Epithelial cell of prostate (primary cell): Measurements from ENCODE around the gene CXCL9.
"Not testable (repeated sequence)": the region's sequence is repeated elsewhere in the genome, so short reads cannot be mapped to it uniquely, and the experiment has no call there.

Source experiments
- DNase-seq: peaks from one replicate; pipeline ENCODE4 v3.0.0-alpha.2; 2011; ENCODE audit warnings: low read depth, low spot score
- H3K27ac ChIP-seq: fragments of 450-650 bp; 2 replicates; pipeline ENCODE4 v1.5.1; 2017; ENCODE audit warnings: mild to moderate bottlenecking

CXCL9 gene

DNA sequence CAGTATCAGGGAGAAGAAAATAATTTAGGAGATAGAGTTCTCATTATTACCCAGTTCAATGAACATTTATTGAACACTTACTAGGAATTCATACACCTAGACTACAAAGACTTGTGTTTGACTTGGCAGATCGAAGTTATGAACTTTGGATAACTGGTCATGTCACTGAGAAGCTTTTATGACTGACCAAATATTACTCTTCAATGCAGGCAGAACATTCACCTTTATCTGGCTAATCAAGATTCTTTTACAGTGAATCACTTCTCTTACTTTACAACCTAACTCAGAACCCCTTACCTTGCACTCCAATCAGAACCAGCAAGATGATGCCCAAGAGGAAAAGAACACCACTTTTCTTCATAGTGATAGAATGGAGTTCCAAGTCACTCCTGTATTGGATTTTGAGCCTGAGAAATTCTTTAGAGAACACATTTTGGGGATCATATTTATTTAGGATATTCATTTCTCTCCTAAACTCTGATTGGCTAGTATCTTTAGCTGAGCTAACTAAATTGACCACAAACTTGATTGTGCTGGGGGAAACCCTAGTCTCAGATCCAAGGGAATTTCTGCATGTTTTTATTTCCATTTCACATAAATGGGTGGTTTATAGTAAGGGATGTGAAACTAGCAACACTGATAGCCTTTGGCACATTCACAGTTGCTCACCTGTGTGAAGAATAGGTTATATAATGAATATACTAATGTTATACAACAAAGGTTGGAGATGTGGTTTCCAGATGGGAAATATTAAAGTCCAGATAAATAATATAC, at the start of gene CXCL9:
Gene CXCL9, minus strand, starts transcription at position 421 of the 774 bp plus-strand sequence. Its CDS starts 60 bp downstream, at position 361.
- peak; percentile 49 for DNase-seq
- peak within 1 kb of the TSS; percentile 14 for H3K27ac ChIP-seq

DNA sequence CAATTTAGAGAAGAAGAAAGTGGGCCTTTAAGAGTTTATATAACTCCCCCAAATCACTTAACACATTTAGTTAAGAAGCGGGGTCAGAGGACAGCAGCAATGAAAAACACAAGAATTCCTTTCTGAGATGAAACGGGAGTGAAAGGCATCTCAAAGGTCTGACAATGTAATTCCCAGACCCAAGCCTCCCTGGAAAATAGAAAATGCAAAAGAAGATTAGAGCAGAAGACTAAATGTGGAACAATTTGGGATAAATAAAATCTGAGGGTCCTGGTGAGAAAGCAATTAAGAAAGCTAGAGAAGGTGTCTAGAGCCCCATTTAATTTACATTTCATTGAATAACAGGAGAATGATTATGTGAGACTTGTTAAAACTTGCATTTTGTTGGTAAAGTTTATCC, 48.1 kb upstream of the CXCL9 start:
- H3K27ac ChIP-seq: no peak overlapping the region
- DNase-seq: no peak

DNA sequence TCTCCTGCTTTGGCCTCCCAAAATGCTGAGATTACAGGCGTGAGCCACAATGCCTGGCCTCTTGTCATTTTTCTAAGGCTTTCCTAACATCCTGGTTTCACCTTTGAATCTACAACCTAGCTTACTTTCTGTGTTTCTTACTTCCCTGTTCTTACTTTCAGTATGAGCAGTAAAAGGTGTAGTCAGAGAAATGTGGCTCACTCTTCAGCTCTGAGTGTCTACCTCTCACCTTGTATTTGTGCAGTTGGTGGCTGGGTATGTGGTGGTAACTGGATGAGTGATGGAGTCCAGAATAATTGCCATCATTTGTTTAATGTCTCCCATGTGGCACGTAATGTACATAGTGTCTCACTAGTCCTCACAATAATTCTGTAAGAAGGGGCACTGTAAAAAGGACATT, 47.7 kb upstream of the CXCL9 start:
- no peak for DNase-seq
- no peak overlapping the region for H3K27ac ChIP-seq

DNA sequence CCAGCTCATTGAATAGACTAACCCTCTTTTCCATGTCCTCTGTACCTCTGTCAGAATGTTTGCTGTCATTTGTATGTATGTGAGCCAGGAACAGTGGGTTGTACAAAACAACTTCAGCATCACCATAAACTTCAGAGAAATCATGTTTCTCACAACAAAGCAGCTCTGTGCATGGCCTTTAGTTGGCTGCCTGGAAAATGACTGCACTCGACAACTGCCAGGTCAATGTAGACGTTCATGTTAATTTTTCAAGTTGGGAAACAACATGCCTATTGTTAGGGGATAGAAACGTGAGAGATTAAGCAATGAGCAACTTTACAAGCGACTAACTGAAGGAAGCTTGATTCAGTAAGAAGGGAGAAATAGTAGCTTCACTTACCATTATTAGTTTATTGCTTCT, 46.4 kb upstream of the CXCL9 start:
- H3K27ac ChIP-seq: no peak overlapping the region
- no peak for DNase-seq

DNA sequence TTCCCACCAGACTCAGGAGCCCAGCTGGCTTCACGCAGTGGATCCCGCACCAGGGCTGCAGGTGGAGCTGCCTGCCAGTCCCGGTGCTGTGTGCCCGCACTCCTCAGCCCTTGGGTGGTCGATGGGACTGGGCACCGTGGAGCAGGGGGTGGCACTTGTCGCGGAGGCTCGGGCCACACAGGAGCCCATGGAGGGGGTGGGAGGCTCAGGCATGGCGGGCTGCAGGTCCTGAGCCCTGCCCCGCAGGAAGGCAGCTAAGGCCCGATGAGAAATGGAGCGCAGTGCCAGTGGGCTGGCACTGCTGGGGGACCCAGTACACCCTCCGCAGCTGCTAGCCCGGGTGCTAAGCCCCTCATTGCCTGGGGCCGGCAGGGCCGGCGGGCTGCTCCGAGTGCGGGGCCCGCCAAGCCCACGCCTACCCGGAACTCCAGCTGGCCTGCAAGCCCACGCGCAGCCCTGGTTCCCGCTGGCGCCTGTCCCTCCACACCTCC, 43.3 kb upstream of the CXCL9 start:
- DNase-seq, H3K27ac ChIP-seq: not testable (repeated sequence)

DNA sequence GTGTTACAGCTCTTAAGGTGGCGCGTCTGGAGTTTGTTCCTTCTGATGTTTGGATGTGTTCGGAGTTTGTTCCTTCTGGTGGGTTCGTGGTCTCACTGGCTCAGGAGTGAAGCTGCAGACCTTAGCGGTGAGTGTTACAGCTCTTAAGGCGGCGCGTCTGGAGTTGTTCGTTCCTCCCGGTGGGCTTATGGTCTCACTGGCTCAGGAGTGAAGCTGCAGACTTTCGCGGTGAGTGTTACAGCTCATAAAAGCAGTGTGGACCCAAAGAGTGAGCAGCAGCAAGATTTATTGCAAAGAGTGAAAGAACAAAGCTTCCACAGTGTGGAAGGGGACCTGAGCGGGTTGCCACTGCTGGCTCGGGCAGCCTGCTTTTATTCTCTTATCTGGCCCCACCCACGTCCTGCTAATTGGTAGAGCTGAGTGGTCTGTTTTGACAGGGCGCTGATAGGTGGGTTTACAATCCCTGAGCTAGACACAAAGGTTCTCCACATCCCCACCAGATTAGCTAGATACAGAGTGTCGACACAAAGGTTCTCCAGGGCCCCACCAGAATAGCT, 42.6 kb upstream of the CXCL9 start:
- not testable (repeated sequence) for DNase-seq, H3K27ac ChIP-seq

DNA sequence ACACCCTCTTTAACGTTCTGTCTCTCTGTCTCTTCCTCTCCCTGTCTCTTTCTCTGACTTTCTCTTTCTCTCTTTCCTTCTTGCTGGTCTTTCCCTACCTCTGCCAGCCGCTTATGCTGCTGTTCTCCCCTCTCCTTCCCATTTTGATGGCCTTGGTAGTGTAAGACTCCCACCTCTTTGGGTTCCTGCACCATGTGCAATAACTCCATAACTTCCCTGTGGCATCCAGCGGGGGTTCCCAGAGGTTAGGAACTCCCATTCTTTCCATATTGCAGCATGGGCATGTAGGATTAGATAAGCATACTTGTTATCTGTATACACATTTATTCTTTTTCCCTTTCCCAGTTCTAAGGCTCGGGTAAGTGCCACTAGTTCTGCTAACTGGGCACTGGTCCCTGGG, 37.4 kb upstream of the CXCL9 start:
- DNase-seq: not testable (repeated sequence)

DNA sequence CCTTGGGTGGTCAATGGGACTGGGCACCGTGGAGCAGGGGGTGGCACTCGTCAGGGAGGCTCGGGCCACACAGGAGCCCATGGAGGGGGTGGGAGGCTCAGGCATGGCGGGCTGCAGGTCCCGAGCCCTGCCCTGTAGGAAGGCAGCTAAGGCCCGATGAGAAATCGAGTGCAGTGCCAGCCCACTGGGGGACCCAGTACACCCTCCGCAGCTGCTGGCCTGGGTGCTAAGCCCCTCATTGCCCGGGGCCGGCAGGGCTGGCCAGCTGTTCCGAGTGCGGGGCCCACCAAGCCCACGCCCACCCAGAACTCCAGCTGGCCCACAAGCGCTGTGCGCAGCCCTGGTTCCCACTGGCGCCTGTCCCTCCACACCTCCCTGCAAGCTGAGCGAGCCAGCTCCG, 36.0 kb upstream of the CXCL9 start:
- H3K27ac ChIP-seq, DNase-seq: not testable (repeated sequence)

More for the DNA sequence above, 37.4 kb upstream of the CXCL9 start:
- H3K27ac ChIP-seq: not testable (repeated sequence)

DNA sequence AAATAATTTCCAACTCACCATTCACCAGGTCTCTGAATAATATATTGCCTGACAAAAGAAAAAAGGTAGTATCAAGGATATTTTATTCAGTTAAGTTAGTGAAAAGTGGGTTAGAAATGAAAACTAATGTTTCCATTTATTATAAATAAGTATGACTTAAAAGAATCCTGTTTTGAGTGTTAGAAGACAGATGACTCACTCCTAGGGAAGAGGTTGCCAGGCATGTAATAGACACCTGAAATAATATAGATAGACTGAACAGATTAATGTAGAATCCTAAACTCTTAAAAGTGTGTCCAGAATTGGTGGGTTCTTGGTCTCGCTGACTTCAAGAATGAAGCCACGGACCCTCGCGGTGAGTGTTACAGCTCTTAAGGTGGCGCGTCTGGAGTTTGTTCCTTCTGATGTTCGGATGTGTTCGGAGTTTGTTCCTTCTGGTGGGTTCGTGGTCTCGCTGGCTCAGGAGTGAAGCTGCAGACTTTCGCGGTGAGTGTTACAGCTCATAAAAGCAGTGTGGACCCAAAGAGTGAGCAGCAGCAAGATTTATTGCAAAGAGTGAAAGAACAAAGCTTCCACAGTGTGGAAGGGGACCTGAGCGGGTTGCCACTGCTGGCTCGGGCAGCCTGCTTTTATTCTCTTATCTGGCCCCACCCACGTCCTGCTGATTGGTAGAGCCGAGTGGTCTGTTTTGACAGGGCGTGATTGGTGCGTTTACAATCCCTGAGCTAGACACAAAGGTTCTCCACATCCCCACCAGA, 35.1 kb upstream of the CXCL9 start:
- not testable (repeated sequence) for H3K27ac ChIP-seq, DNase-seq

DNA sequence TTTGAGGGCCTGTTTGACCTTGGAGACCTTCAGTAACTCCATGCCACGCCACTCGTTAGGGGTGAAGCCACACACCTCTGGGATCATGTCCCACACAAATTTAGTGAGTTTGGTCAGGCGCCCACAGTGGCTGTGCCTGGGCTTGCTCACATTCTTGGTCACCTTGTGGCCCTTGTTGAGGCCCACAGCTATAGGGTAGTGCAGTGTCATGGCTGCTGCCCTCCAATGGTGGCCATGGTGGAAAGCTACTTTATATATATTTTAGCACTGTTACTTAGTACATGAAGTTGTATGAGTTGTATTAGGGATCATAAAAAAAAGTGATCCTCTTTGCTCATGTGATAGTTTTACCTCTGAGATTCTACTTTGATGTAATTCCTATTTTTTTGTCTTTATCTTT, 29.5 kb upstream of the CXCL9 start:
- no peak for DNase-seq
- H3K27ac ChIP-seq: no peak overlapping the region

DNA sequence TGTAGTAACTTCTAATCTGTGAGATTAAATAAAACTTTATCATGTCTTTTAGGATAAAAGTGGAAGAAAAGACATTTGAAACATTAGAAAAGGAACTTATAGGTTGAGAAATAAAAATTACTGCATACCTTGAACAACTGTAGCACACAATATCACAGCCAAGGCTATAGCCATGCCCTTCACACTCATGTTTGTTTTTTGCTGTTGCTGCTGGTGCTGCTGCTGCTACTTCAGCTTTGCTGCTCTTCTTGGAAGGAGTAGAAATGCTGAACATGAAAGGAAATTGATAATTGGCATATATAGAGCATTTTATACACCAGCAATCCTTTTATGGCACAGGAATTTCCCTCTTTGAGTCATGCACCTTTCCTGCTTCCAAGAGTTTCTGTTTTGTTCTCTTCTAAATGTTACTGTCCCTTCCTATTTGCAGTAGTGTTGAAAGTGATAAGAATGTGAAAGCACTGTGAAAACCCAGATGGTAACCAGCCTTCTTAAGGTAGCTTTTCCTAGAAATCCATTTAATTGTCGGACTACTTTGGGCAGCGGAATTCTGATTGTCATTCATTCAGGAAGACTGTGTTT, 28.6 kb upstream of the CXCL9 start, which contains the start of gene CXCL11:
Gene CXCL11, minus strand, starts transcription at position 272 of the 582 bp plus-strand sequence. Its CDS starts 83 bp downstream, at position 189.
- DNase-seq: no peak
- H3K27ac ChIP-seq: peak within 1 kb of the TSS; percentile 12

DNA sequence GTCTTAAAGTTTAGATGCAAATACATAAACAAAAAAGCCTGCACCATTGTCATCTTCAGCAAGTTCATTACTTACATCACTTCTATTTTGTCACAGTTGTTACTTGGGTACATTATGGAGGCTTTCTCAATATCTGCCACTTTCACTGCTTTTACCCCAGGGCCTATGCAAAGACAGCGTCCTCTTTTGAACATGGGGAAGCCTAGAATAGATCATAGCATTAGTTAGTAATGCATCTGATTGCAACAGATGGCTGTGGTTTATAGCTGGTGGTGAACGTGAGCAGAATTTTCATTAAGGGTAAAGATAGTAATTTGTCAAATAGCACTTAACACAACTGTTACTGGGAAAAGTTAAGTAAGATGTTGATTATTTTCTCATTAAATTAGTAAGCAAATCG, 27.8 kb upstream of the CXCL9 start:
- no peak for DNase-seq
- H3K27ac ChIP-seq: no peak overlapping the region

DNA sequence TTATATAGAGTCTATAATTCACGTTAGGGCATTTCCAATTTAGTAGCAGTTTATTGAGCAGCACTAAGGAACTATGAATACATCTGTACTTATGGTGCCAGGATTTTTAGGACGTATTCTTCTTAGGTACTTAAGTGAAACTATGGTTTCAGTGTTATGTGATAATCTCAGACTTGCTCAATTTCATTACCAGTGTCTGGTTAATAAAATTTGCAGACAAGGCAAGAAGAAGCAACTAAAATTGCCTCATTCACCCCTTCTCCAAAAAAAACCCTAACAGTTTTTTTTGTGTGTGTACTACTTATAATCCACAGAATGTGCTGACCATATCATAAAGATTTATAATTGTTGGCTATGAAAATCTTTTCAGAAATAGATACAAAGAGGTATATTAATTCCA, 22.0 kb upstream of the CXCL9 start:
- DNase-seq: no peak
- no peak overlapping the region for H3K27ac ChIP-seq

DNA sequence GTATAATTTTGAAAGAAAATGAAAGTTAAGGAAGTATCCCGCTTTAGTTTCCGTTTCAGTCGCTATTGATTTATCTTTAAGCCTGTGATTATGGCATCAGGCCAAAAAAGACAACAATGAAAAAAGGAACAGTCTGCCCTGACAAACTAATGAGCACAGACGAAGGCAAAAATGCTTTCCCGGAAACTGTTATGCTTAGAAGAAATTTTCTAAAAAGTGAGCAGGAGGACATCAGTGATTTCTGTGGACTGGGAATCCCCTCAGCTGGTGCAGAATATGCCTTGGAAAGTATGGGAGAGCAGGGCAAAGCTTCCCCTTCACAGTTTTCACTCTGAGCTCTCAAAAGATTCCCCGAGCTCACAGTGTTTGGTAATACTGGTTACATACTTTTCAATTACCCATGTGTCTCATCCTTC, 21.0 kb upstream of the CXCL9 start:
- no peak for DNase-seq
- H3K27ac ChIP-seq: no peak overlapping the region

DNA sequence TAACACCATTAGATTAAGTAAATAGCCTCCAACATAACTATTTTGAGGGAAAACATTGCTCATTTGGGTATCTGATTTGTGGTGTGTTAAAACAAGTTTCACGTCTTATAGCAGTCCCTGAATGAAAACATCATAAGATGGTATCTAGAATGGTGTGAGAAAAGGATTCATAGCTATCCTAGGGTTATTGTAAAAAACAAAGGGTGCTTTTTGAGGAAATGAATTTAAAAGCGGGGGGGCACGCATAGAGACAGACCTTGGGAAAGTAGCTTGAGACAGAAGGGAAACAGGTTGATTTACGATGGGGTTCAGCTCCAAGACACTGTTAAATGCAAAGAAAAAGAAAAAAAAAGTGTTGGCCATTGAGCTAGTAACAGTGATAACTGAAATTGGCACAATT, 16.8 kb upstream of the CXCL9 start:
- no peak overlapping the region for H3K27ac ChIP-seq
- DNase-seq: no peak

DNA sequence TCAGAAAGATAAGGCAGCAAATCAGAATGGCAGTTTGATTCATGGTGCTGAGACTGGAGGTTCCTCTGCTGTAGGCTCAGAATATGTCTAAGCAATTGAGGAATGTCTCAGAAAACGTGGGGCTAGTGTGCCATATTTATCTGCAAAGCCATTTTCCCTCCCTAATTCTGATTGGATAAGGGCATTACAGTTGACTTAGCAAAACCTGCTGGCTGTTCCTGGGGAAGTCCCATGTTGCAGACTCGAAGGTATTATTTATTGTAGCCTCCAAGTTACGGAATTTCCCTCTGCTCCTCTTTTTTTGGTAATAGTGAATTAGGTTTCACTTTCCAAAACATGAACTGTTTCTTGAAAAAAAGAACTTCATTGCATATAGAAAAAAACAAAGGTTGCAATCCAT, 16.1 kb upstream of the CXCL9 start, which contains the start of gene CXCL10:
Gene CXCL10, minus strand, starts transcription at position 109 of the 400 bp plus-strand sequence. Its CDS starts 66 bp downstream, at position 43.
- no peak within 1 kb of the TSS for H3K27ac ChIP-seq
- no peak for DNase-seq

DNA sequence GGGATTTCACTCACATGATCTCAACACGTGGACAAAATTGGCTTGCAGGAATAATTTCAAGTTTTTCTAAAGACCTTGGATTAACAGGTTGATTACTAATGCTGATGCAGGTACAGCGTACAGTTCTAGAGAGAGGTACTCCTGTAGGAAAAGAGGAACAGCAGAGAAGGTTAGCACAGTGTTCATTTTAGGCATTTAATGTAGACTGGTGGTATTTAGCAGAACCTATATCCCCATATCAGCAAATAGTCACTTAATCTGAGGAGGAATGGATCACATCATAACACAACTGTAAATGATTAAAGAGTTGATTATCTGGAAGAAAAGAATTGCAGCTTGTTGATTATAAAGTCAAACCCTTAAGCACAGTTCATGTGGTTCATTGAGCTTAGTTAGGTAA, 15.4 kb upstream of the CXCL9 start:
- no peak overlapping the region for H3K27ac ChIP-seq
- no peak for DNase-seq

DNA sequence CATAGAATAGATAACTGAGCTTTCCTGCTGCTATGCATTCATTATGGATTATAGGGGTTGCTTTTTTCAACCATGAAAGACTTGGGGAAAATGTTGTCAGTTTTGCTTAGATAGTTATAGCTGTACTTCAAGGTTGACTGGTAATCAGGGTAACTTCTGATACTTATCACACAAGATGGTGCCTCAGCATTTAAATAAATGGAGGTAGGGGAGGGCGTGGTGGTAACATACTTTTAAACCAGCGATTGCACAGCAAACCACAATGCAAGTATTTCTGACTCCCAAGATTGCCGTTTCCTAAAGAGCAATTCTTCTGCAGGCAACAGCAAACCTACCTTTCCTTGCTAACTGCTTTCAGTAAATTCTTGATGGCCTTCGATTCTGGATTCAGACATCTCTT, 14.7 kb upstream of the CXCL9 start:
- no peak for DNase-seq
- no peak overlapping the region for H3K27ac ChIP-seq

DNA sequence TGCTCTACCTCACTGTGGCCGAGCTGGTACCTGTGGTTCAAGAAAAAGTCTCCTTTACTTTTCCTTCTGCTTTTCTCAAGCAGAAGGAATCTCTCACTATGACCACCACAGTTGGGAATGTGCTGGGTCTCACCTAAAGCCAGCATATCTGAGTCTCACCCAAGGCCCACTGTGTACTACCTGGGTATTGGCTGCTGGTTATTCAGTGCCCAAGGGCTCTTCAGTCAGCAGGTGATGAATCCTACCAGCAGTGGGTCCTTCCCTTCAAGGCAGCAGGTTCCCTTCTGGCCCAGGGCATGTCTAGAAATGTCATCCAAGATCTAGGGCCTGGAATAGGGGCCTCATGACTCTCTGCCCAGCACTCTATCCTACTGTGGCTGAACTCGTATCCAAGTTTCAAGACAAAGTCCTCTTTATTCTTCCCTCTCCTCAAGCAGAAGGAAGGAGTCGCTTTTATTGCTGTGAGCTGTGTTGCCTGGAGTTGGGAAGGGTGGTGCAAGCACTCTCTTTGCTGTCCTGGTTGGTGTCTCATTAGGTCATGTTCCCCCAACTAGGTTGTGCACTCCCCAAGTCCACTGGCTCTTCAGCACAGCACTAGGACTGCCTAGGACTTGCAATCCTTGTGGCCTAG, 9.9 kb upstream of the CXCL9 start:
- peak overlapping the region; percentile 26 for H3K27ac ChIP-seq
- no peak for DNase-seq

DNA sequence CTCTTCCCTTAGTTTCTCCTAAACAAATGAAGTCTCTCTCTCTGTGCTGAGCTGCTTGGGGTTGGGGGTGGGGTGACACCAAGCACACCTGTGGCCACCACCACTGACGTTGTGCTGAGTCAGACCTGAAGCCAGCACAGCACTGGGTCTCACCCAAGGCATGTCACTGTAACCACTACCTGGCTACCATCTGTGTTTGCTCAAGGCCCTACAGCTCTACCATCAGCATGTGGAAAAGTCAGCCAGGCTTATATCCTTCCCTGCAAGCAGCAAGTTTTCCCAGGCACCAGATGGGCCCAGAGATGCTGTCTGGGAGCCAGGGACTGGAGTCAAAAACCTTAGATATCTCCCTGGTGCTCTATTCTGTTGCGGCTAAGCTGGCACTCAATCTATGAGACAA, 9.1 kb upstream of the CXCL9 start:
- peak overlapping the region; percentile 26 for H3K27ac ChIP-seq

More for the DNA sequence above, 9.1 kb upstream of the CXCL9 start:
- DNase-seq: peak; percentile 31
